HG02571 (cell line): ENCODE results near the gene MGME1.
"Not testable (repeated sequence)": the region's sequence is repeated elsewhere in the genome, so short reads cannot be mapped to it uniquely, and the experiment has no call there.

ENCODE experiments used
- ATAC-seq: cut with Tn5 transposase; IDR thresholded peaks from one replicate; pipeline ENCODE4 v1.9.1; 2021; ENCODE audit warnings: mild to moderate bottlenecking, moderate library complexity; ENCODE audit not compliant: unreplicated experiment

Gene MGME1

GRCh38 chr20:18018100-18018499 is 49.3 kb downstream of the MGME1 start:
- ATAC-seq = no peak

- no peak for ATAC-seq
Observed at GRCh38 chr20:18019068-18019467, 50.2 kb downstream of the MGME1 start.

- ATAC-seq = no peak
Observed at GRCh38 chr20:18020931-18021330, 52.1 kb downstream of the MGME1 start.

- ATAC-seq = no peak
Observed at GRCh38 chr20:18024606-18025127, 55.8 kb downstream of the MGME1 start.

- ATAC-seq = not testable (repeated sequence)
Observed at GRCh38 chr20:18027011-18027410, 58.2 kb downstream of the MGME1 start.

GRCh38 chr20:18030020-18030419 is 61.2 kb downstream of the MGME1 start:
- ATAC-seq = no peak

- ATAC-seq = no peak
Observed at GRCh38 chr20:18031050-18031449, 62.2 kb downstream of the MGME1 start.

GRCh38 chr20:18031888-18032509 is 63.2 kb downstream of the MGME1 start:
- ATAC-seq = no peak

- ATAC-seq = no peak
Observed at GRCh38 chr20:18032977-18033892, 64.4 kb downstream of the MGME1 start.

GRCh38 chr20:18034039-18034438 is 65.2 kb downstream of the MGME1 start:
- no peak for ATAC-seq

- ATAC-seq = no peak
Observed at GRCh38 chr20:18039063-18039462, 70.2 kb downstream of the MGME1 start.
